A549 treated with RU486 at 1 μM for 4 hours (cell line): ENCODE data around the gene SMC6. TPM values are rescaled to one million over a fixed set of nuclear protein-coding genes. Genes with fewer than 3 reads are reported as not detected.

ENCODE experiments used
- total RNA-seq: library from RNA; stranded (reverse); fragments of 200-300 nt; extraction: Qiagen RNA extraction; gene quantifications from 5 replicates; pipeline ENCODE4 v1.2.3, GENCODE V29; 2022; ENCODE audit warnings: low read depth

Gene SMC6, protein sequence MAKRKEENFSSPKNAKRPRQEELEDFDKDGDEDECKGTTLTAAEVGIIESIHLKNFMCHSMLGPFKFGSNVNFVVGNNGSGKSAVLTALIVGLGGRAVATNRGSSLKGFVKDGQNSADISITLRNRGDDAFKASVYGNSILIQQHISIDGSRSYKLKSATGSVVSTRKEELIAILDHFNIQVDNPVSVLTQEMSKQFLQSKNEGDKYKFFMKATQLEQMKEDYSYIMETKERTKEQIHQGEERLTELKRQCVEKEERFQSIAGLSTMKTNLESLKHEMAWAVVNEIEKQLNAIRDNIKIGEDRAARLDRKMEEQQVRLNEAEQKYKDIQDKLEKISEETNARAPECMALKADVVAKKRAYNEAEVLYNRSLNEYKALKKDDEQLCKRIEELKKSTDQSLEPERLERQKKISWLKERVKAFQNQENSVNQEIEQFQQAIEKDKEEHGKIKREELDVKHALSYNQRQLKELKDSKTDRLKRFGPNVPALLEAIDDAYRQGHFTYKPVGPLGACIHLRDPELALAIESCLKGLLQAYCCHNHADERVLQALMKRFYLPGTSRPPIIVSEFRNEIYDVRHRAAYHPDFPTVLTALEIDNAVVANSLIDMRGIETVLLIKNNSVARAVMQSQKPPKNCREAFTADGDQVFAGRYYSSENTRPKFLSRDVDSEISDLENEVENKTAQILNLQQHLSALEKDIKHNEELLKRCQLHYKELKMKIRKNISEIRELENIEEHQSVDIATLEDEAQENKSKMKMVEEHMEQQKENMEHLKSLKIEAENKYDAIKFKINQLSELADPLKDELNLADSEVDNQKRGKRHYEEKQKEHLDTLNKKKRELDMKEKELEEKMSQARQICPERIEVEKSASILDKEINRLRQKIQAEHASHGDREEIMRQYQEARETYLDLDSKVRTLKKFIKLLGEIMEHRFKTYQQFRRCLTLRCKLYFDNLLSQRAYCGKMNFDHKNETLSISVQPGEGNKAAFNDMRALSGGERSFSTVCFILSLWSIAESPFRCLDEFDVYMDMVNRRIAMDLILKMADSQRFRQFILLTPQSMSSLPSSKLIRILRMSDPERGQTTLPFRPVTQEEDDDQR
- 14.6 to 37.2 TPM (median 31.7 TPM) in 5 replicates for total RNA-seq

DNA sequence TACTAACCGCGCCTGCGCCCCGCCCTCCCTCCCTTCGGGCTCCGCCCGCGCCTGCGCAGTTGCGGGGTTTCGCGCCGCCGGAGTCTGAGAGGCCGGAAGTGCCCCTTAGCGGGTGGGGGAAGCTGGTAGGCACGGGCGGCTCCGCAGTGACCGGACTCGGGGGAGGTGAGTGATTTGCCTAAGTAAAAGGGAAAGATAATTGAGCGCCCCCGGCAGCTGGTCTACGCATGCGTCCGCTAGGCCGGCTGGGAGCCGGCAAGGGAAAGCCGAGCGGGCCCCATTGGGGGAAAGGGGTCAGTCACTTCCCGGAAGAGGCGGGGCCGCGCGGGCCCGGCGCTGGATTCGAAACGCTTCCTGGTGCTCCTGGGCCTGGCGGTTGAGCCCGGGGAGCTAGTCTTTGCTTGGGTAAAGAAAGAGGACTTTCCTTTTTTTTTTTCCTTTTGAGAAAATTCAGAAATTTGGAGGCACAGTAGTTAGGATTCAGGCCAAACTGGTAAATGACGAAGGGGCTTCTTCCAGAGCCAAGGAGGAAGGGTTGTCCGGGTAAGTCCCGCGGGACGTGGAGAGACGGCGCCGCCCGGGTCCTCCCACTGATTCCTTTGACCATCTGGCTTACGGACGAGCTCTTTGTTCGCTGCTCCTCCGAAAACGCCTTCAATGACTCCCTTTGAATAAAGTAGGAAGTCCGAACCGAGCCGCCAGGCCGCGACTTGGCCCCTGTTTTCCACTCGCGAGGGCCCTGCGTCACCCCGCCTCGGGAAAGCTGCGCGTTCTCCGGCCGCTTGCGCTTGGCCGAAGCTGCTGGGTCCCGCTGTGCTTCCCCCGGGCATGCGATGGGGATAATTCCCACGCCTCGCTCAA is at the start of gene SMC6, which contains the start of gene GEN1:
Gene SMC6 (minus strand): TSS at position 8 of the 861 bp plus-strand sequence. CDS start 7,864 bp downstream, outside the sequence.
Gene GEN1 (plus strand): TSS at position 336 of the 861 bp plus-strand sequence. CDS start 5,806 bp downstream, outside the sequence.

Other genes starting within 250 kb of the SMC6 start
- gene RAD51AP2, start 235.4 kb downstream of the SMC6 start, total RNA-seq: not detected in 5 replicates
- not detected in 5 replicates for gene VSNL1, start 213.1 kb downstream of the SMC6 start, total RNA-seq
- gene GEN1, start 328 bp upstream of the SMC6 start, total RNA-seq: 6.8 to 15.6 TPM (median 13.0 TPM) in 5 replicates
- not detected in 5 replicates for gene MSGN1, start 62.6 kb upstream of the SMC6 start, total RNA-seq
- gene KCNS3, start 124.9 kb upstream of the SMC6 start, total RNA-seq: 0.87 to 1.3 TPM (median 1.1 TPM) in 5 replicates